ENCODE results near the gene HEPHL1.

Gene HEPHL1

GRCh38 chr11:94032725-94033124, 11.6 kb downstream of the HEPHL1 start:
- Histone ChIP-seq H3K4me3 (no peak overlapping the region), H3K27ac (no peak overlapping the region), H3K27me3 (no peaks in the 10 kb centered on the region), H3K4me1 (no peaks in the 10 kb centered on the region), H3K9me3 (no peaks in the 10 kb centered on the region), H3K36me3 (no peaks in the 10 kb centered on the region)
- no peak for DNase-seq
- TF ChIP-seq CTCF (IDR thresholded peaks at IDR 0.05): no peak
- intact Hi-C loops (cut with DNase I; ENCODE audit: low total_unique reads): no loop called here

- no peak for DNase-seq
- H3K27me3 ChIP-seq: no peaks in the 10 kb centered on the region
- H3K9me3 ChIP-seq: no peaks in the 10 kb centered on the region
- no peaks in the 10 kb centered on the region for H3K36me3 ChIP-seq
- H3K4me1 ChIP-seq: no peaks in the 10 kb centered on the region
- H3K27ac ChIP-seq: no peak overlapping the region
- intact Hi-C loops (cut with DNase I; ENCODE audit: low total_unique reads): no loop called here
- TF ChIP-seq CTCF (IDR thresholded peaks at IDR 0.05): no peak
- H3K4me3 ChIP-seq: no peak overlapping the region
Measured at GRCh38 chr11:94034207-94034606, 13.1 kb downstream of the HEPHL1 start.

- no peak overlapping the region for H3K4me3 ChIP-seq
- TF ChIP-seq CTCF (IDR thresholded peaks at IDR 0.05): no peak
- H3K27me3 ChIP-seq: no peaks in the 10 kb centered on the region
- no peaks in the 10 kb centered on the region for H3K36me3 ChIP-seq
- no peak overlapping the region for H3K27ac ChIP-seq
- intact Hi-C loops (cut with DNase I; ENCODE audit: low total_unique reads): no loop called here
- H3K4me1 ChIP-seq: no peaks in the 10 kb centered on the region
- no peaks in the 10 kb centered on the region for H3K9me3 ChIP-seq
- DNase-seq: no peak
Measured at GRCh38 chr11:94036096-94036495, 14.9 kb downstream of the HEPHL1 start.

GRCh38 chr11:94043241-94043640, 22.1 kb downstream of the HEPHL1 start:
- intact Hi-C loops (cut with DNase I; ENCODE audit: low total_unique reads): no loop called here
- H3K4me3 ChIP-seq: no peak overlapping the region

GRCh38 chr11:94046796-94047195, 25.6 kb downstream of the HEPHL1 start:
- no peak for TF ChIP-seq CTCF (IDR thresholded peaks at IDR 0.05)
- Histone ChIP-seq H3K4me3 (no peak overlapping the region), H3K27ac (no peak overlapping the region), H3K9me3 (no peaks in the 10 kb centered on the region), H3K4me1 (no peaks in the 10 kb centered on the region), H3K36me3 (no peaks in the 10 kb centered on the region), H3K27me3 (no peaks in the 10 kb centered on the region)
- intact Hi-C loops (cut with DNase I; ENCODE audit: low total_unique reads): no loop called here
- no peak for DNase-seq

More at GRCh38 chr11:94043241-94043640, 22.1 kb downstream of the HEPHL1 start:
- no peaks in the 10 kb centered on the region for H3K36me3 ChIP-seq
- H3K9me3 ChIP-seq: no peaks in the 10 kb centered on the region
- H3K27ac ChIP-seq: no peak overlapping the region
- DNase-seq: no peak
- H3K27me3 ChIP-seq: no peaks in the 10 kb centered on the region
- no peak for TF ChIP-seq CTCF (IDR thresholded peaks at IDR 0.05)
- H3K4me1 ChIP-seq: no peaks in the 10 kb centered on the region

GRCh38 chr11:94048032-94048709, 27.0 kb downstream of the HEPHL1 start:
- no peak for TF ChIP-seq CTCF (IDR thresholded peaks at IDR 0.05)
- no peak overlapping the region for H3K4me3 ChIP-seq
- no peaks in the 10 kb centered on the region for H3K4me1 ChIP-seq
- no peaks in the 10 kb centered on the region for H3K9me3 ChIP-seq
- no peak overlapping the region for H3K27ac ChIP-seq
- DNase-seq: no peak
- no peaks in the 10 kb centered on the region for H3K36me3 ChIP-seq
- no peaks in the 10 kb centered on the region for H3K27me3 ChIP-seq
- intact Hi-C loops (cut with DNase I; ENCODE audit: low total_unique reads): no loop called here
